AG10803 (cell line): ENCODE measurements around the gene KATNAL2.
"Not testable (repeated sequence)": the region's sequence is repeated elsewhere in the genome, so short reads cannot be mapped to it uniquely, and the experiment has no call there.

ENCODE experiments used
- DNase-seq: peaks from one replicate; pipeline ENCODE4 v3.0.0; 2010; ENCODE audit warnings: low read depth
- H3K4me3 ChIP-seq: 2 replicates; pipeline ENCODE4 v1.5.1; 2011; ENCODE audit warnings: mild to moderate bottlenecking, low read length, control low read depth
- CTCF ChIP-seq: conservative IDR thresholded peaks from 2 replicates; pipeline ENCODE4 v1.5.1; 2011; ENCODE audit warnings: mild to moderate bottlenecking, low read length, control low read depth, inconsistent platforms

KATNAL2 gene

GRCh38 chr18:46958209-46958608 lies 40.8 kb downstream of the KATNAL2 start:
- DNase-seq = no peak
- TF ChIP-seq CTCF = no peak
- H3K4me3 ChIP-seq = no peak overlapping the region

- H3K4me3 ChIP-seq, DNase-seq: not testable (repeated sequence)
Measured at GRCh38 chr18:46963656-46964578, 46.5 kb downstream of the KATNAL2 start.

GRCh38 chr18:46964579-46965293 lies 47.3 kb downstream of the KATNAL2 start:
- DNase-seq, H3K4me3 ChIP-seq: not testable (repeated sequence)

GRCh38 chr18:46966266-46966665 lies 48.9 kb downstream of the KATNAL2 start:
- H3K4me3 ChIP-seq, DNase-seq: not testable (repeated sequence)

- DNase-seq, H3K4me3 ChIP-seq: not testable (repeated sequence)
Measured at GRCh38 chr18:46969551-46969950, 52.1 kb downstream of the KATNAL2 start.

GRCh38 chr18:47019870-47020269 lies 102.5 kb downstream of the KATNAL2 start:
- DNase-seq, H3K4me3 ChIP-seq: not testable (repeated sequence)

- H3K4me3 ChIP-seq, DNase-seq: not testable (repeated sequence)
Measured at GRCh38 chr18:47020757-47021156, 103.4 kb downstream of the KATNAL2 start.

GRCh38 chr18:47022821-47023220 lies 105.4 kb downstream of the KATNAL2 start:
- H3K4me3 ChIP-seq, DNase-seq: not testable (repeated sequence)

- not testable (repeated sequence) for H3K4me3 ChIP-seq, DNase-seq
Measured at GRCh38 chr18:47023769-47024465, 106.5 kb downstream of the KATNAL2 start.

- not testable (repeated sequence) for H3K4me3 ChIP-seq, DNase-seq
Measured at GRCh38 chr18:47025557-47026174, 108.3 kb downstream of the KATNAL2 start.

GRCh38 chr18:47028738-47029137 lies 111.3 kb downstream of the KATNAL2 start:
- not testable (repeated sequence) for DNase-seq, H3K4me3 ChIP-seq

GRCh38 chr18:47029684-47030353 lies 112.4 kb downstream of the KATNAL2 start:
- DNase-seq, H3K4me3 ChIP-seq: not testable (repeated sequence)

- not testable (repeated sequence) for H3K4me3 ChIP-seq, DNase-seq
Measured at GRCh38 chr18:47030887-47031286, 113.5 kb downstream of the KATNAL2 start.
